ENCODE results near the gene GPR107.

Gene GPR107

GRCh38 chr9:130089141-130089540 is 35.4 kb downstream of the GPR107 start:
- Histone ChIP-seq H3K4me3 (ENCODE audit: low read depth, low read length) (no peak overlapping the region), H3K27ac (ENCODE audit: low read depth, low read length) (no peak overlapping the region), H3K36me3 (ENCODE audit: insufficient read depth, low read length) (0 out of 2 replicates have a peak, but pooled peaks cover 15% of the 10 kb centered on the region), H3K79me2 (ENCODE audit: control insufficient read depth, insufficient read depth, low read length, unreplicated experiment) (no peaks in the 10 kb centered on the region), H3K27me3 (ENCODE audit: insufficient read depth, low read length) (no peaks in the 10 kb centered on the region), H3K4me1 (ENCODE audit: control insufficient read depth, insufficient read depth, low read length, unreplicated experiment) (no peaks in the 10 kb centered on the region), H2AFZ (ENCODE audit: low read length, unreplicated experiment) (no peak overlapping the region)

GRCh38 chr9:130090915-130091314 is 37.2 kb downstream of the GPR107 start:
- Histone ChIP-seq H2AFZ (ENCODE audit: low read length, unreplicated experiment) (no peak overlapping the region), H3K79me2 (ENCODE audit: control insufficient read depth, insufficient read depth, low read length, unreplicated experiment) (no peaks in the 10 kb centered on the region), H3K27ac (ENCODE audit: low read depth, low read length) (no peak overlapping the region), H3K36me3 (ENCODE audit: insufficient read depth, low read length) (0 out of 2 replicates have a peak, but pooled peaks cover 15% of the 10 kb centered on the region), H3K27me3 (ENCODE audit: insufficient read depth, low read length) (no peaks in the 10 kb centered on the region), H3K4me3 (ENCODE audit: low read depth, low read length) (no peak overlapping the region), H3K4me1 (ENCODE audit: control insufficient read depth, insufficient read depth, low read length, unreplicated experiment) (no peaks in the 10 kb centered on the region)

- Histone ChIP-seq H3K36me3 (ENCODE audit: insufficient read depth, low read length) (peaks cover 12% of the 10 kb centered on the region; the same call in 1 of the 2 replicates), H3K79me2 (ENCODE audit: control insufficient read depth, insufficient read depth, low read length, unreplicated experiment) (no peaks in the 10 kb centered on the region), H3K4me3 (ENCODE audit: low read depth, low read length) (no peak overlapping the region), H3K27me3 (ENCODE audit: insufficient read depth, low read length) (no peaks in the 10 kb centered on the region), H2AFZ (ENCODE audit: low read length, unreplicated experiment) (no peak overlapping the region), H3K4me1 (ENCODE audit: control insufficient read depth, insufficient read depth, low read length, unreplicated experiment) (no peaks in the 10 kb centered on the region), H3K27ac (ENCODE audit: low read depth, low read length) (no peak overlapping the region)
These were observed 39.2 kb downstream of the GPR107 start for GRCh38 chr9:130092910-130093309.

- Histone ChIP-seq H3K36me3 (ENCODE audit: insufficient read depth, low read length) (peaks cover 24% of the 10 kb centered on the region), H2AFZ (ENCODE audit: low read length, unreplicated experiment) (no peak overlapping the region), H3K4me3 (ENCODE audit: low read depth, low read length) (no peak overlapping the region), H3K27ac (ENCODE audit: low read depth, low read length) (no peak overlapping the region), H3K79me2 (ENCODE audit: control insufficient read depth, insufficient read depth, low read length, unreplicated experiment) (no peaks in the 10 kb centered on the region), H3K4me1 (ENCODE audit: control insufficient read depth, insufficient read depth, low read length, unreplicated experiment) (no peaks in the 10 kb centered on the region), H3K27me3 (ENCODE audit: insufficient read depth, low read length) (no peaks in the 10 kb centered on the region)
These were observed 42.2 kb downstream of the GPR107 start for GRCh38 chr9:130095872-130096271.

GRCh38 chr9:130100681-130101080 is 47.0 kb downstream of the GPR107 start:
- no peaks in the 10 kb centered on the region for H3K4me1 ChIP-seq (ENCODE audit: control insufficient read depth, insufficient read depth, low read length, unreplicated experiment)
- H3K27me3 ChIP-seq (ENCODE audit: insufficient read depth, low read length): no peaks in the 10 kb centered on the region
- no peaks in the 10 kb centered on the region for H3K79me2 ChIP-seq (ENCODE audit: control insufficient read depth, insufficient read depth, low read length, unreplicated experiment)
- no peak overlapping the region for H2AFZ ChIP-seq (ENCODE audit: low read length, unreplicated experiment)
- no peak overlapping the region for H3K27ac ChIP-seq (ENCODE audit: low read depth, low read length)
- peaks cover 34% of the 10 kb centered on the region for H3K36me3 ChIP-seq (ENCODE audit: insufficient read depth, low read length)
- H3K4me3 ChIP-seq (ENCODE audit: low read depth, low read length): no peak overlapping the region

- Histone ChIP-seq H3K4me1 (ENCODE audit: control insufficient read depth, insufficient read depth, low read length, unreplicated experiment) (no peaks in the 10 kb centered on the region), H3K27me3 (ENCODE audit: insufficient read depth, low read length) (no peaks in the 10 kb centered on the region), H3K4me3 (ENCODE audit: low read depth, low read length) (no peak overlapping the region), H3K27ac (ENCODE audit: low read depth, low read length) (no peak overlapping the region), H3K79me2 (ENCODE audit: control insufficient read depth, insufficient read depth, low read length, unreplicated experiment) (no peaks in the 10 kb centered on the region), H2AFZ (ENCODE audit: low read length, unreplicated experiment) (no peak overlapping the region), H3K36me3 (ENCODE audit: insufficient read depth, low read length) (peaks cover 34% of the 10 kb centered on the region)
These were observed 48.2 kb downstream of the GPR107 start for GRCh38 chr9:130101915-130102314.

- no peak overlapping the region for H3K4me3 ChIP-seq (ENCODE audit: low read depth, low read length)
- no peaks in the 10 kb centered on the region for H3K79me2 ChIP-seq (ENCODE audit: control insufficient read depth, insufficient read depth, low read length, unreplicated experiment)
- H3K36me3 ChIP-seq (ENCODE audit: insufficient read depth, low read length): peaks cover 34% of the 10 kb centered on the region
- no peak overlapping the region for H3K27ac ChIP-seq (ENCODE audit: low read depth, low read length)
- no peaks in the 10 kb centered on the region for H3K27me3 ChIP-seq (ENCODE audit: insufficient read depth, low read length)
- peaks cover 5% of the 10 kb centered on the region for H3K4me1 ChIP-seq (ENCODE audit: control insufficient read depth, insufficient read depth, low read length, unreplicated experiment)
- H2AFZ ChIP-seq (ENCODE audit: low read length, unreplicated experiment): no peak overlapping the region
These were observed 50.9 kb downstream of the GPR107 start for GRCh38 chr9:130104491-130105193.

GRCh38 chr9:130106860-130107233 is 53.1 kb downstream of the GPR107 start:
- no peaks in the 10 kb centered on the region for H3K79me2 ChIP-seq (ENCODE audit: control insufficient read depth, insufficient read depth, low read length, unreplicated experiment)
- H3K36me3 ChIP-seq (ENCODE audit: insufficient read depth, low read length): peaks cover 15% of the 10 kb centered on the region
- no peak overlapping the region for H2AFZ ChIP-seq (ENCODE audit: low read length, unreplicated experiment)
- H3K4me3 ChIP-seq (ENCODE audit: low read depth, low read length): no peak overlapping the region
- no peak overlapping the region for H3K27ac ChIP-seq (ENCODE audit: low read depth, low read length)
- H3K4me1 ChIP-seq (ENCODE audit: control insufficient read depth, insufficient read depth, low read length, unreplicated experiment): peaks cover 12% of the 10 kb centered on the region
- H3K27me3 ChIP-seq (ENCODE audit: insufficient read depth, low read length): no peaks in the 10 kb centered on the region

GRCh38 chr9:130107234-130107861 is 53.6 kb downstream of the GPR107 start:
- Histone ChIP-seq H3K4me1 (ENCODE audit: control insufficient read depth, insufficient read depth, low read length, unreplicated experiment) (peaks cover 12% of the 10 kb centered on the region), H3K79me2 (ENCODE audit: control insufficient read depth, insufficient read depth, low read length, unreplicated experiment) (no peaks in the 10 kb centered on the region), H3K4me3 (ENCODE audit: low read depth, low read length) (no peak overlapping the region), H3K27me3 (ENCODE audit: insufficient read depth, low read length) (no peaks in the 10 kb centered on the region), H3K27ac (ENCODE audit: low read depth, low read length) (peak overlapping the region; percentile 4; the same call in 1 of the 2 replicates), H2AFZ (ENCODE audit: low read length, unreplicated experiment) (no peak overlapping the region), H3K36me3 (ENCODE audit: insufficient read depth, low read length) (peaks cover 10% of the 10 kb centered on the region)

- H3K79me2 ChIP-seq (ENCODE audit: control insufficient read depth, insufficient read depth, low read length, unreplicated experiment): no peaks in the 10 kb centered on the region
- H3K4me1 ChIP-seq (ENCODE audit: control insufficient read depth, insufficient read depth, low read length, unreplicated experiment): peaks cover 12% of the 10 kb centered on the region
- H3K27ac ChIP-seq (ENCODE audit: low read depth, low read length): no peak overlapping the region
- no peak overlapping the region for H2AFZ ChIP-seq (ENCODE audit: low read length, unreplicated experiment)
- peaks cover 10% of the 10 kb centered on the region for H3K36me3 ChIP-seq (ENCODE audit: insufficient read depth, low read length)
- no peaks in the 10 kb centered on the region for H3K27me3 ChIP-seq (ENCODE audit: insufficient read depth, low read length)
- H3K4me3 ChIP-seq (ENCODE audit: low read depth, low read length): no peak overlapping the region
These were observed 54.2 kb downstream of the GPR107 start for GRCh38 chr9:130107955-130108354.

- Histone ChIP-seq H3K4me1 (ENCODE audit: control insufficient read depth, insufficient read depth, low read length, unreplicated experiment) (peaks cover 12% of the 10 kb centered on the region), H2AFZ (ENCODE audit: low read length, unreplicated experiment) (no peak overlapping the region), H3K27me3 (ENCODE audit: insufficient read depth, low read length) (no peaks in the 10 kb centered on the region), H3K79me2 (ENCODE audit: control insufficient read depth, insufficient read depth, low read length, unreplicated experiment) (no peaks in the 10 kb centered on the region), H3K36me3 (ENCODE audit: insufficient read depth, low read length) (peaks cover 6% of the 10 kb centered on the region; the same call in 1 of the 2 replicates), H3K27ac (ENCODE audit: low read depth, low read length) (peak overlapping the region; percentile 30; the same call in 1 of the 2 replicates), H3K4me3 (ENCODE audit: low read depth, low read length) (no peak overlapping the region)
These were observed 56.5 kb downstream of the GPR107 start for GRCh38 chr9:130110166-130110565.
